GM21723 (cell line): ENCODE measurements around the gene SKAP1.
A peak's percentile ranks its signal among the peaks of the same experiment; 100 is the strongest.
"Not testable (repeated sequence)": the region's sequence is repeated elsewhere in the genome, so short reads cannot be mapped to it uniquely, and the experiment has no call there.

Experiments used
- ATAC-seq: cut with Tn5 transposase; IDR thresholded peaks from one replicate; pipeline ENCODE4 v1.9.1; 2021; ENCODE audit warnings: mild to moderate bottlenecking, moderate library complexity; ENCODE audit not compliant: unreplicated experiment

The SKAP1 gene

GRCh38 chr17:48449335-48449734 lies 19.3 kb upstream of the SKAP1 start:
- not testable (repeated sequence) for ATAC-seq

- ATAC-seq = no peak
Measured at GRCh38 chr17:48445248-48445620, 15.2 kb upstream of the SKAP1 start.

- ATAC-seq = no peak
Measured at GRCh38 chr17:48444516-48445247, 14.7 kb upstream of the SKAP1 start.

GRCh38 chr17:48443712-48444111 lies 13.7 kb upstream of the SKAP1 start:
- no peak for ATAC-seq

- no peak for ATAC-seq
Measured at GRCh38 chr17:48442819-48443218, 12.8 kb upstream of the SKAP1 start.

- ATAC-seq = no peak
Measured at GRCh38 chr17:48441862-48442261, 11.8 kb upstream of the SKAP1 start.

- ATAC-seq = peak; percentile 75
Measured at GRCh38 chr17:48441231-48441711, 11.3 kb upstream of the SKAP1 start.

- ATAC-seq = no peak
Measured at GRCh38 chr17:48440669-48441068, 10.7 kb upstream of the SKAP1 start.

GRCh38 chr17:48439875-48440505 lies 10.0 kb upstream of the SKAP1 start:
- no peak for ATAC-seq

- no peak for ATAC-seq
Measured at GRCh38 chr17:48439110-48439850, 9.3 kb upstream of the SKAP1 start.

- no peak for ATAC-seq
Measured at GRCh38 chr17:48438516-48439061, 8.6 kb upstream of the SKAP1 start.

- no peak for ATAC-seq
Measured at GRCh38 chr17:48433896-48434295, 3.9 kb upstream of the SKAP1 start.

- no peak for ATAC-seq
Measured at GRCh38 chr17:48432820-48433775, 3.1 kb upstream of the SKAP1 start.

- ATAC-seq = no peak
Measured at GRCh38 chr17:48429156-48429555, 858 bp downstream of the SKAP1 start.

- ATAC-seq = no peak
Measured at GRCh38 chr17:48427598-48427997, 2.4 kb downstream of the SKAP1 start.

- ATAC-seq = no peak
Measured at GRCh38 chr17:48426761-48427500, 3.1 kb downstream of the SKAP1 start.

GRCh38 chr17:48426019-48426665 lies 3.9 kb downstream of the SKAP1 start:
- ATAC-seq = no peak

- ATAC-seq = not testable (repeated sequence)
Measured at GRCh38 chr17:48422060-48422459, 8.0 kb downstream of the SKAP1 start.

GRCh38 chr17:48420823-48421222 lies 9.2 kb downstream of the SKAP1 start:
- no peak for ATAC-seq
